NCI-H1436 treated with DMSO at 0.1 percent for 48 hours (cell line): ENCODE data around the gene SLC39A5.
"Not testable (repeated sequence)": the region's sequence is repeated elsewhere in the genome, so short reads cannot be mapped to it uniquely, and the experiment has no call there.

Source experiments
- DNase-seq: peaks from one replicate; lab custom pipeline; 2025; lab: John Stamatoyannopoulos, UW

Gene SLC39A5

GRCh38 chr12:56244494-56244893 is 14.6 kb downstream of the SLC39A5 start:
- DNase-seq: no peak

- DNase-seq: no peak
Measured at GRCh38 chr12:56247923-56248322, 18.1 kb downstream of the SLC39A5 start.

- DNase-seq: no peak
Measured at GRCh38 chr12:56248711-56249110, 18.9 kb downstream of the SLC39A5 start.

GRCh38 chr12:56252649-56253048 is 22.8 kb downstream of the SLC39A5 start:
- DNase-seq: no peak

GRCh38 chr12:56253091-56253490 is 23.2 kb downstream of the SLC39A5 start:
- no peak for DNase-seq

GRCh38 chr12:56255671-56256070 is 25.8 kb downstream of the SLC39A5 start:
- DNase-seq: no peak

- no peak for DNase-seq
Measured at GRCh38 chr12:56256326-56256960, 26.6 kb downstream of the SLC39A5 start.

GRCh38 chr12:56257071-56257470 is 27.2 kb downstream of the SLC39A5 start:
- DNase-seq: no peak

- DNase-seq: no peak
Measured at GRCh38 chr12:56257491-56258067, 27.7 kb downstream of the SLC39A5 start.

- DNase-seq: peak; percentile 8
Measured at GRCh38 chr12:56258068-56258819, 28.4 kb downstream of the SLC39A5 start, which contains the start of gene ANKRD52. ANKRD52 (minus strand) TSS chr12:56258384; CDS start chr12:56258269, 115 bp downstream.

GRCh38 chr12:56258820-56259183 is 29.0 kb downstream of the SLC39A5 start:
- DNase-seq: no peak

GRCh38 chr12:56260380-56260779 is 30.5 kb downstream of the SLC39A5 start:
- no peak for DNase-seq

- no peak for DNase-seq
Measured at GRCh38 chr12:56260921-56261320, 31.1 kb downstream of the SLC39A5 start.

GRCh38 chr12:56261503-56262232 is 31.8 kb downstream of the SLC39A5 start:
- no peak for DNase-seq

GRCh38 chr12:56262955-56263354 is 33.1 kb downstream of the SLC39A5 start:
- DNase-seq: not testable (repeated sequence)

GRCh38 chr12:56266068-56266692 is 36.3 kb downstream of the SLC39A5 start:
- not testable (repeated sequence) for DNase-seq

GRCh38 chr12:56266693-56267442 is 37.0 kb downstream of the SLC39A5 start, which contains the start of gene COQ10A:
COQ10A (plus strand) TSS chr12:56266942; CDS start chr12:56267119, 177 bp downstream.
- peak; percentile 52 for DNase-seq

- no peak for DNase-seq
Measured at GRCh38 chr12:56267443-56268071, 37.7 kb downstream of the SLC39A5 start.

- no peak for DNase-seq
Measured at GRCh38 chr12:56271031-56271430, 41.2 kb downstream of the SLC39A5 start.

- DNase-seq: not testable (repeated sequence)
Measured at GRCh38 chr12:56272468-56272867, 42.6 kb downstream of the SLC39A5 start.

- DNase-seq: no peak
Measured at GRCh38 chr12:56274299-56274698, 44.4 kb downstream of the SLC39A5 start.
